HCEC 1CT (cell line): ENCODE data around the gene FADS1.

Experiments used
- DNase-seq: peaks from one replicate; pipeline ENCODE4 v3.0.0-alpha.2; 2017

The FADS1 gene

GRCh38 chr11:61817471-61818202 is 834 bp upstream of the FADS1 start:
- DNase-seq: no peak

- DNase-seq: peak; percentile 71
These were observed 740 bp downstream of the FADS1 start for GRCh38 chr11:61815790-61816735.

- DNase-seq: peak; percentile 98
These were observed 1.6 kb downstream of the FADS1 start for GRCh38 chr11:61814958-61815789.

- no peak for DNase-seq
These were observed 2.4 kb downstream of the FADS1 start for GRCh38 chr11:61814247-61814957.

GRCh38 chr11:61812736-61813411 is 3.9 kb downstream of the FADS1 start:
- no peak for DNase-seq

GRCh38 chr11:61811831-61812230 is 5.0 kb downstream of the FADS1 start:
- no peak for DNase-seq

GRCh38 chr11:61810671-61811175 is 6.1 kb downstream of the FADS1 start:
- no peak for DNase-seq

- DNase-seq: no peak
These were observed 10.0 kb downstream of the FADS1 start for GRCh38 chr11:61806785-61807184.

GRCh38 chr11:61805146-61805545 is 11.7 kb downstream of the FADS1 start:
- DNase-seq: no peak

GRCh38 chr11:61803889-61804647 is 12.7 kb downstream of the FADS1 start:
- DNase-seq: no peak

- DNase-seq: no peak
These were observed 14.2 kb downstream of the FADS1 start for GRCh38 chr11:61802605-61803004.

- DNase-seq: peak; percentile 18
These were observed 16.2 kb downstream of the FADS1 start for GRCh38 chr11:61800331-61801281.

- no peak for DNase-seq
These were observed 17.0 kb downstream of the FADS1 start for GRCh38 chr11:61799665-61800284.

- peak; percentile 76 for DNase-seq
These were observed 19.4 kb downstream of the FADS1 start for GRCh38 chr11:61797263-61797944.

GRCh38 chr11:61795876-61796526 is 20.8 kb downstream of the FADS1 start:
- DNase-seq: no peak

GRCh38 chr11:61795459-61795858 is 21.3 kb downstream of the FADS1 start:
- no peak for DNase-seq

GRCh38 chr11:61794579-61794978 is 22.2 kb downstream of the FADS1 start:
- no peak for DNase-seq

- no peak for DNase-seq
These were observed 23.0 kb downstream of the FADS1 start for GRCh38 chr11:61793829-61794204.
